ENCODE results near the gene SLC25A19. TPM values are rescaled to one million over a fixed set of nuclear protein-coding genes. Genes with fewer than 3 reads are reported as not detected.

The SLC25A19 gene
- total RNA-seq, 3 donors from 2014 or later = 111 to 140 (median 134) TPM

- H3K36me3 Mint-ChIP-seq (ENCODE audit: insufficient read depth) = peaks cover 33% of the 10 kb centered on the region
- no peaks in the 10 kb centered on the region for H3K9me3 Mint-ChIP-seq
- H3K4me1 Mint-ChIP-seq (ENCODE audit: low read depth) = no peaks in the 10 kb centered on the region
Measured at GRCh38 chr17:75232786-75233185, 56.4 kb downstream of the SLC25A19 start.

GRCh38 chr17:75231741-75232464, 57.3 kb downstream of the SLC25A19 start:
- H3K27me3 Mint-ChIP-seq (ENCODE audit: low read depth) = no peaks in the 10 kb centered on the region
- no peaks in the 10 kb centered on the region for H3K4me1 Mint-ChIP-seq (ENCODE audit: low read depth)
- peaks cover 30% of the 10 kb centered on the region for H3K36me3 Mint-ChIP-seq (ENCODE audit: insufficient read depth)
- ATAC-seq = no peak
- no peak overlapping the region for H3K4me3 Mint-ChIP-seq
- DNase-seq = no peak
- H3K9me3 Mint-ChIP-seq = no peaks in the 10 kb centered on the region

More at GRCh38 chr17:75232786-75233185, 56.4 kb downstream of the SLC25A19 start:
- H3K27me3 Mint-ChIP-seq (ENCODE audit: low read depth) = no peaks in the 10 kb centered on the region
- no peak overlapping the region for H3K4me3 Mint-ChIP-seq
- no peak for DNase-seq
- no peak for ATAC-seq

GRCh38 chr17:75231071-75231470, 58.2 kb downstream of the SLC25A19 start:
- Mint-ChIP-seq H3K9me3 (no peaks in the 10 kb centered on the region), H3K4me1 (ENCODE audit: low read depth) (no peaks in the 10 kb centered on the region), H3K36me3 (ENCODE audit: insufficient read depth) (peaks cover 25% of the 10 kb centered on the region), H3K27me3 (ENCODE audit: low read depth) (no peaks in the 10 kb centered on the region), H3K4me3 (no peak overlapping the region)
- no peak for DNase-seq
- ATAC-seq = no peak

GRCh38 chr17:75228847-75229246, 60.4 kb downstream of the SLC25A19 start:
- no peaks in the 10 kb centered on the region for H3K4me1 Mint-ChIP-seq (ENCODE audit: low read depth)
- no peak for ATAC-seq
- no peaks in the 10 kb centered on the region for H3K27me3 Mint-ChIP-seq (ENCODE audit: low read depth)
- H3K9me3 Mint-ChIP-seq = no peaks in the 10 kb centered on the region
- no peak overlapping the region for H3K4me3 Mint-ChIP-seq
- no peak for DNase-seq
- peaks cover 23% of the 10 kb centered on the region for H3K36me3 Mint-ChIP-seq (ENCODE audit: insufficient read depth)

GRCh38 chr17:75228305-75228704, 60.9 kb downstream of the SLC25A19 start:
- DNase-seq = no peak
- Mint-ChIP-seq H3K4me3 (no peak overlapping the region), H3K36me3 (ENCODE audit: insufficient read depth) (peaks cover 23% of the 10 kb centered on the region), H3K27me3 (ENCODE audit: low read depth) (no peaks in the 10 kb centered on the region), H3K4me1 (ENCODE audit: low read depth) (no peaks in the 10 kb centered on the region), H3K9me3 (no peaks in the 10 kb centered on the region)
- no peak for ATAC-seq

- Mint-ChIP-seq H3K27me3 (ENCODE audit: low read depth) (no peaks in the 10 kb centered on the region), H3K9me3 (no peaks in the 10 kb centered on the region), H3K4me1 (ENCODE audit: low read depth) (no peaks in the 10 kb centered on the region), H3K36me3 (ENCODE audit: insufficient read depth) (peaks cover 26% of the 10 kb centered on the region), H3K4me3 (no peak overlapping the region)
- ATAC-seq (no peak), DNase-seq (no peak)
Measured at GRCh38 chr17:75227729-75228128, 61.5 kb downstream of the SLC25A19 start.

GRCh38 chr17:75225016-75225415, 64.2 kb downstream of the SLC25A19 start:
- Mint-ChIP-seq H3K27me3 (ENCODE audit: low read depth) (no peaks in the 10 kb centered on the region), H3K4me1 (ENCODE audit: low read depth) (peaks cover 2% of the 10 kb centered on the region), H3K9me3 (no peaks in the 10 kb centered on the region), H3K36me3 (ENCODE audit: insufficient read depth) (peaks cover 20% of the 10 kb centered on the region), H3K4me3 (no peak overlapping the region)
- DNase-seq (no peak), ATAC-seq (no peak)

Other genes starting within 250 kb of the SLC25A19 start
- gene ATP5PD, start 242.5 kb downstream of the SLC25A19 start, total RNA-seq = 100 to 1,000 TPM; 128 to 158 (median 147) TPM
- 10 to 100 TPM; 18.5 to 23.9 (median 22.2) TPM for gene KCTD2, start 242.2 kb downstream of the SLC25A19 start, total RNA-seq
- 1 to 10 TPM in 1 of 3 donors, under 1 TPM in 2; 0.53 to 1.2 (median 0.55) TPM for gene SLC16A5, start 201.5 kb downstream of the SLC25A19 start, total RNA-seq
- gene ARMC7, start 179.5 kb downstream of the SLC25A19 start, total RNA-seq = 10 to 100 TPM; 13.2 to 14.4 (median 13.7) TPM
- 100 to 1,000 TPM in 1 of 3 donors, 10 to 100 TPM in 2; 91.0 to 103 (median 91.4) TPM for gene NT5C, start 157.7 kb downstream of the SLC25A19 start, total RNA-seq
- gene JPT1, start 134.9 kb downstream of the SLC25A19 start, total RNA-seq = 100 to 1,000 TPM; 161 to 182 (median 167) TPM
- 100 to 1,000 TPM; 594 to 609 (median 599) TPM for gene SUMO2, start 106.5 kb downstream of the SLC25A19 start, total RNA-seq
- gene NUP85, start 83.8 kb downstream of the SLC25A19 start, total RNA-seq = 100 to 1,000 TPM; 115 to 137 (median 125) TPM
- gene GGA3, start 27.8 kb downstream of the SLC25A19 start, total RNA-seq = 10 to 100 TPM; 64.2 to 80.5 (median 71.2) TPM
- gene MRPS7, start 27.6 kb downstream of the SLC25A19 start, total RNA-seq = 100 to 1,000 TPM; 131 to 167 (median 160) TPM
- gene MIF4GD, start 18.2 kb downstream of the SLC25A19 start, total RNA-seq = 10 to 100 TPM; 35.4 to 39.8 (median 38.4) TPM
- gene GRB2, start 116.2 kb upstream of the SLC25A19 start, total RNA-seq = 100 to 1,000 TPM; 186 to 210 (median 207) TPM
- 10 to 100 TPM; 44.0 to 49.6 (median 46.6) TPM for gene TMEM94, start 167.2 kb upstream of the SLC25A19 start, total RNA-seq
- gene CASKIN2, start 226.1 kb upstream of the SLC25A19 start, total RNA-seq = 1 to 10 TPM; 4.3 to 6.0 (median 5.9) TPM
- gene TSEN54, start 227.1 kb upstream of the SLC25A19 start, total RNA-seq = 10 to 100 TPM; 64.1 to 76.2 (median 71.5) TPM
- gene LLGL2, start 236.3 kb upstream of the SLC25A19 start, total RNA-seq = 10 to 100 TPM in 2 of 3 donors, 1 to 10 TPM in 1; 9.5 to 14.1 (median 10.2) TPM